Stomach (tissue), 4 donors: Measurements from ENCODE around the gene ALK.

Experiments used
- EP300 ChIP-seq: sonication (generic); formaldehyde crosslinking; IDR thresholded peaks from one replicate; pipeline ENCODE4 v1.6.1; 2017; ENCODE audit warnings: antibody characterized with exemption
- POLR2A ChIP-seq, 4 donors: fragments of 450-650 bp; IDR thresholded peaks; one replicate each; pipeline ENCODE4 v1.6.1; 2016; ENCODE audit warnings: antibody characterized with exemption in 4 of 4, control low read depth in 2 of 4, mild to moderate bottlenecking in 1 of 4, moderate library complexity in 1 of 4
- POLR2AphosphoS5 ChIP-seq, 3 donors: sonication (generic); formaldehyde crosslinking; IDR thresholded peaks; one replicate each; pipeline ENCODE4 v1.6.1; 2016; ENCODE audit warnings: antibody characterized with exemption in 3 of 3
- TF ChIP-seq, protein P1 (sequence below), 7 experiments: fragments of 450-650 bp in 4 of 7; fragments of 200-600 bp in 3 of 7; sonication (generic) in 3 of 7; IDR thresholded peaks; one replicate each; pipeline ENCODE4 v1.5.1; 2016 to 2019; ENCODE audit warnings: antibody characterized with exemption in 7 of 7, control low read depth in 2 of 7, mild to moderate bottlenecking in 1 of 7

DNA sequence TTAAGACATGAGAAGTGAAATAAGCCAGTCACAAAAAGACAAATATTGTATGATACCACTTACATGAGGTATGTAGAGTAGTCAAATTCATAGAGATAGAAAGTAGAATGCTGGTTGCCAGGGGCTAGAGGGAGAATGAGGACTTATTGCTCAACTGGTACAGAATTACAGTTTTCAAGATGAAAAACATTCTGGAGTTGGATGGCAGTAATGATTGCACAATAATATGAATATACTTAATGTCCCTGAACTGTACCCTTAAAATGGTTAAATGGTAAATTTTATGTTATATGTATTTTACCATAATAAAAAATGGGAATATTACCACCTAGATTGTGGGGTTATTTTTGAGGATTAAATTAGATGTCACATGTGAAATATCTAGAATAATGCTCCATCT lies 465.0 kb downstream of the ALK start:
- TF ChIP-seq EP300 (no peak), POLR2A (IDR thresholded peaks at IDR 0.05) (no peak), POLR2AphosphoS5 (IDR thresholded peaks at IDR 0.05) (no peak)
- TF ChIP-seq, protein P1, sequence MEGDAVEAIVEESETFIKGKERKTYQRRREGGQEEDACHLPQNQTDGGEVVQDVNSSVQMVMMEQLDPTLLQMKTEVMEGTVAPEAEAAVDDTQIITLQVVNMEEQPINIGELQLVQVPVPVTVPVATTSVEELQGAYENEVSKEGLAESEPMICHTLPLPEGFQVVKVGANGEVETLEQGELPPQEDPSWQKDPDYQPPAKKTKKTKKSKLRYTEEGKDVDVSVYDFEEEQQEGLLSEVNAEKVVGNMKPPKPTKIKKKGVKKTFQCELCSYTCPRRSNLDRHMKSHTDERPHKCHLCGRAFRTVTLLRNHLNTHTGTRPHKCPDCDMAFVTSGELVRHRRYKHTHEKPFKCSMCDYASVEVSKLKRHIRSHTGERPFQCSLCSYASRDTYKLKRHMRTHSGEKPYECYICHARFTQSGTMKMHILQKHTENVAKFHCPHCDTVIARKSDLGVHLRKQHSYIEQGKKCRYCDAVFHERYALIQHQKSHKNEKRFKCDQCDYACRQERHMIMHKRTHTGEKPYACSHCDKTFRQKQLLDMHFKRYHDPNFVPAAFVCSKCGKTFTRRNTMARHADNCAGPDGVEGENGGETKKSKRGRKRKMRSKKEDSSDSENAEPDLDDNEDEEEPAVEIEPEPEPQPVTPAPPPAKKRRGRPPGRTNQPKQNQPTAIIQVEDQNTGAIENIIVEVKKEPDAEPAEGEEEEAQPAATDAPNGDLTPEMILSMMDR (IDR thresholded peaks at IDR 0.05): no peak
